Measurements from ENCODE around the gene ZNF142. TPM values are rescaled to one million over a fixed set of nuclear protein-coding genes. Genes with fewer than 3 reads are reported as not detected.
"Not testable (repeated sequence)": the region's sequence is repeated elsewhere in the genome, so short reads cannot be mapped to it uniquely, and the experiment has no call there.

The ZNF142 gene
- total and polyA plus RNA-seq, 5 donors from 2014 or later, result 5.6 to 48.8 (median 7.0) TPM

GRCh38 chr2:218687400-218688060, 28.1 kb upstream of the ZNF142 start:
- not testable (repeated sequence) for H3K9me3 Mint-ChIP-seq; H3K4me1 ChIP-seq (ENCODE audit: control insufficient read depth, insufficient read depth, low read length, poor library complexity, severe bottlenecking); H3K4me3 ChIP-seq (ENCODE audit: low read depth, low read length); H3K27me3 Mint-ChIP-seq; H3K27me3 ChIP-seq (ENCODE audit: control insufficient read depth, insufficient read depth, low read length); H3K4me1 Mint-ChIP-seq; H3K27ac ChIP-seq (ENCODE audit: insufficient read depth, low read length, poor library complexity, severe bottlenecking); H3K27ac Mint-ChIP-seq; H3K9me3 ChIP-seq (ENCODE audit: control insufficient read depth in 2 of 2, low read length in 2 of 2); H3K36me3 ChIP-seq (ENCODE audit: control insufficient read depth, insufficient read depth, low read length); H3K4me3 Mint-ChIP-seq
- H3K36me3 Mint-ChIP-seq, result peaks cover 30% of the 10 kb centered on the region
- ATAC-seq (ENCODE audit: low read depth in 2 of 2), result peak; percentile 64 to 71
- peak; percentile 6 to 62 (median 30) for DNase-seq

GRCh38 chr2:218680061-218680460, 20.6 kb upstream of the ZNF142 start:
- Mint-ChIP-seq H3K4me1 (no peaks in the 10 kb centered on the region), H3K27ac (no peak overlapping the region), H3K36me3 (peaks cover 10% of the 10 kb centered on the region), H3K4me3 (no peak overlapping the region), H3K27me3 (no peaks in the 10 kb centered on the region), H3K9me3 (no peaks in the 10 kb centered on the region)
- no peak overlapping the region for H3K27ac ChIP-seq (ENCODE audit: insufficient read depth, low read length, poor library complexity, severe bottlenecking)
- H3K36me3 ChIP-seq (ENCODE audit: control insufficient read depth, insufficient read depth, low read length), result no peaks in the 10 kb centered on the region
- ATAC-seq (ENCODE audit: low read depth in 2 of 2) (no peak), DNase-seq (no peak)
- H3K4me3 ChIP-seq (ENCODE audit: low read depth, low read length), result no peak overlapping the region
- no peaks in the 10 kb centered on the region for H3K4me1 ChIP-seq (ENCODE audit: control insufficient read depth, insufficient read depth, low read length, poor library complexity, severe bottlenecking)
- H3K9me3 ChIP-seq (ENCODE audit: control insufficient read depth in 2 of 2, low read length in 2 of 2), result no peaks in the 10 kb centered on the region
- H3K27me3 ChIP-seq (ENCODE audit: control insufficient read depth, insufficient read depth, low read length), result no peaks in the 10 kb centered on the region

DNA sequence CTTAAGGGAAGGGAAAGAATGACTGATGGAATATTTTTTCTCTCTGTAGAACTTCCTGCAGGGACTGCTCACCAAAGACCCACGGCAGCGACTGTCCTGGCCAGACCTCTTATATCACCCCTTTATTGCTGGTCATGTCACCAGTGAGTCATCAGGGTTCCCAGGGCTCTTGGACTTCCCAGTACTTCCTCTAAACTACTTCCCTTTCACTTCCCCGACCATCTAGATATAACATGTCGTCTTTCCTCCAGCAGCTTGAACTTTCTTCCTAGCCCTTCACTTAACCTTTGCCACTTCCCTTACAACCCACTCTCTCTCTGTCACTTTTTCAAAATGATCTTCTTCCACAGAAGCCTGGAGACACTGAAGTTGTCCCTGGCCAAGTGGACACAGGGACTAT, 19.7 kb upstream of the ZNF142 start:
- Histone ChIP-seq H3K27me3 (ENCODE audit: control insufficient read depth, insufficient read depth, low read length) (no peaks in the 10 kb centered on the region), H3K4me3 (ENCODE audit: low read depth, low read length) (no peak overlapping the region), H3K9me3 (ENCODE audit: control insufficient read depth in 2 of 2, low read length in 2 of 2) (no peaks in the 10 kb centered on the region), H3K36me3 (ENCODE audit: control insufficient read depth, insufficient read depth, low read length) (no peaks in the 10 kb centered on the region), H3K4me1 (ENCODE audit: control insufficient read depth, insufficient read depth, low read length, poor library complexity, severe bottlenecking) (no peaks in the 10 kb centered on the region), H3K27ac (ENCODE audit: insufficient read depth, low read length, poor library complexity, severe bottlenecking) (no peak overlapping the region)
- DNase-seq (no peak), ATAC-seq (ENCODE audit: low read depth in 2 of 2) (no peak)
- Mint-ChIP-seq H3K4me3 (peak overlapping the region in 2 of 4 donors; percentile 3 to 14), H3K27ac (no peak overlapping the region), H3K4me1 (no peaks in the 10 kb centered on the region), H3K36me3 (peaks cover 10% of the 10 kb centered on the region), H3K27me3 (no peaks in the 10 kb centered on the region), H3K9me3 (no peaks in the 10 kb centered on the region)

DNA sequence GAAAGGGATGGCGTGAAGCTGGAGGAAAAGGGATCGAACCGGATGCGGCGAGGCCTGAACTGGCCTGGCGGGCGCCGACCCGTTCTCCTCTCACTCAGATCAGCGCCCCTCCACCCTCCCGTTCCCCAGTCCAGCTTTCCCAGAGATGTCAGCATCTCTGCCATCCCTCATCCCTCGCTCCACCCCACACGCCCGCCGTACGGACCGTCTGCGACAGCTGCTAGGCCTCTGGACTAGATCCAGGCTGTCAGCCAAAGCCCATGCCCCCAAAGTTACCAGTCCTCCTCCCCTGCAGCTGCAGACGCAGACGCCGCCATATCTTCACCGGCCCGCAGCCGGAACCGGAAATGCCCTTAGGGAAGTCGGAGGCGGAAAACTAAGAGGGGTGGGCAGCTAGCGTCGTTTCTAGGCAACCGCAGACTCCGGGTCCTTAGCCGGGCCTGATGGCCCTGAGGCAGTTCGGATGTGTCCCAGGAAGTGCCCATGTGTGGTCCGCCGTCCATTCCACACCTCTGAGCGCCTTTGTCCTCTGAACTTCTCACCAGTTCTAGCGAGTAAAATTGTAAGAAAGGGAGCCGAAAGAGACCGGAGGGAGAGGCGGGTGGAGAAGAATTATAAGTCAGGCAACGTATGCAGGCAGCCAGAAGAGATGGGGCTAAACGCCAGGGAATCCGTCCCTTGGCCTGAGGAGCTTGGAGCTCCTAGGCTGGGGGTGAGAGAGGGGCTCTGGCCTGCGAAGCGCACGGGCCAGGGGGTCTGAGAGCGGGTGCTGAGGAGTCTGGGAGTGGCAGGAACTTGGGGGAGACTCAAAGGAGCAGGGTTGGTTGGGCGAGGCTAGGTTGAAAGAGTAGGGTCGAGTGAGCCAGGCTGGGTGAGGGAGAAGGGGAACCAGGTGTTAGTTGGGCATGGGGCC, 12.5 kb upstream of the ZNF142 start, which contains the start of the genes RNF25 and STK36:
TSS of gene RNF25 (minus strand) at position 349 of the 913 bp plus-strand sequence. CDS start at position 317, 32 bp downstream.
TSS of gene STK36 (plus strand) at position 433 of the 913 bp plus-strand sequence. CDS start 744 bp downstream, outside the sequence.
- peak; percentile 76 to 91 (median 82) for DNase-seq
- peak within 1 kb of the TSS; percentile 96 to 99 (median 98) for H3K4me3 Mint-ChIP-seq

DNA sequence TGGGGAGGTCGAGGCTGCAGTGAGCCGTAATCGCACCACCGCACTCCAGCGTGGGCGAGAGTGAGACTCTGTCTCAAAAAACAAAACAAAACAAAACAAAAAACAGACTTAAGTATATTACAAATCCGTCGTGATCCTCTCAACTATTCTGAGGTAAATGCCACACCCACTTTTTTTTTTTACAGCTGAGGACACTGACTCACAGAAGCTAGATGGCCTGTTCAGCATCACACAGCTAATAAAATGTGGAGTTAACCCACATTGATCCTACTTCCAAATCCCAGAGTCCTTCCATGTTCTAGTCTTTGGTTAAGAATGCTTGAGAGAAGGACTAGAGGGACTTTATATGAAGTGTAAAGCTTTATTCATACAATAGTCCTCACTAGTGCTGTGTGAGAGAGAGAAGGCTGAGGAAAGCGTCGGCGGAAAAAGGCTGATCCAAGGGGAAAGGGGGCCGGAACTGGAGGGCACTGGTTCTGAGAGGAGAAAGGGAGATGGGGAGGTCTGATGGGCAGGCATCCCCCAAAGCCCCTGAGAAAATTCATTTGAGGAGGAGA, 11.8 kb upstream of the ZNF142 start:
- H3K27ac Mint-ChIP-seq, result peak overlapping the region; percentile 96 to 98 (median 97)
- no peaks in the 10 kb centered on the region for H3K9me3 Mint-ChIP-seq
- H3K27me3 ChIP-seq (ENCODE audit: control insufficient read depth, insufficient read depth, low read length), result no peaks in the 10 kb centered on the region
- DNase-seq, result peak in 1 of 3 donors; percentile 7
- H3K4me1 Mint-ChIP-seq, result peaks cover 4 to 23% (median 16%) of the 10 kb centered on the region in 4 donors
- H3K9me3 ChIP-seq (ENCODE audit: control insufficient read depth in 2 of 2, low read length in 2 of 2), result no peaks in the 10 kb centered on the region
- ATAC-seq (ENCODE audit: low read depth in 2 of 2), result no peak
- H3K27ac ChIP-seq (ENCODE audit: insufficient read depth, low read length, poor library complexity, severe bottlenecking), result peak overlapping the region; percentile 79
- H3K4me1 ChIP-seq (ENCODE audit: control insufficient read depth, insufficient read depth, low read length, poor library complexity, severe bottlenecking), result peaks cover 17% of the 10 kb centered on the region
- peaks cover 7% of the 10 kb centered on the region for H3K36me3 Mint-ChIP-seq
- H3K36me3 ChIP-seq (ENCODE audit: control insufficient read depth, insufficient read depth, low read length), result peaks cover 21% of the 10 kb centered on the region
- H3K4me3 ChIP-seq (ENCODE audit: low read depth, low read length), result peak overlapping the region; percentile 90
- peak overlapping the region; percentile 96 to 99 (median 98) for H3K4me3 Mint-ChIP-seq
- H3K27me3 Mint-ChIP-seq, result no peaks in the 10 kb centered on the region

More for the DNA sequence above, 12.5 kb upstream of the ZNF142 start, which contains the start of the genes RNF25 and STK36:
- H3K36me3 Mint-ChIP-seq, result peaks cover 10% of the 10 kb centered on the region
- peaks cover 4 to 23% (median 16%) of the 10 kb centered on the region in 4 donors for H3K4me1 Mint-ChIP-seq
- H3K27me3 Mint-ChIP-seq, result no peaks in the 10 kb centered on the region
- no peaks in the 10 kb centered on the region for H3K9me3 Mint-ChIP-seq
- Histone ChIP-seq H3K27me3 (ENCODE audit: control insufficient read depth, insufficient read depth, low read length) (no peaks in the 10 kb centered on the region), H3K36me3 (ENCODE audit: control insufficient read depth, insufficient read depth, low read length) (peaks cover 16% of the 10 kb centered on the region), H3K27ac (ENCODE audit: insufficient read depth, low read length, poor library complexity, severe bottlenecking) (peak within 1 kb of the TSS; percentile 79), H3K9me3 (ENCODE audit: control insufficient read depth in 2 of 2, low read length in 2 of 2) (no peaks in the 10 kb centered on the region), H3K4me1 (ENCODE audit: control insufficient read depth, insufficient read depth, low read length, poor library complexity, severe bottlenecking) (peaks cover 17% of the 10 kb centered on the region), H3K4me3 (ENCODE audit: low read depth, low read length) (peak within 1 kb of the TSS; percentile 90)
- peak; percentile 94 to 95 for ATAC-seq (ENCODE audit: low read depth in 2 of 2)
- H3K27ac Mint-ChIP-seq, result peak within 1 kb of the TSS; percentile 96 to 98 (median 98)

GRCh38 chr2:218664653-218665052, 5.2 kb upstream of the ZNF142 start:
- no peaks in the 10 kb centered on the region for H3K27me3 Mint-ChIP-seq
- no peak overlapping the region for H3K4me3 ChIP-seq (ENCODE audit: low read depth, low read length)
- peaks cover 39% of the 10 kb centered on the region for H3K36me3 Mint-ChIP-seq
- H3K27ac Mint-ChIP-seq, result no peak overlapping the region
- peaks cover 6% of the 10 kb centered on the region for H3K4me1 ChIP-seq (ENCODE audit: control insufficient read depth, insufficient read depth, low read length, poor library complexity, severe bottlenecking)
- H3K9me3 ChIP-seq (ENCODE audit: control insufficient read depth in 2 of 2, low read length in 2 of 2), result no peaks in the 10 kb centered on the region
- peaks cover 8 to 11% (median 10%) of the 10 kb centered on the region in 4 donors for H3K4me1 Mint-ChIP-seq
- H3K9me3 Mint-ChIP-seq, result no peaks in the 10 kb centered on the region
- H3K27me3 ChIP-seq (ENCODE audit: control insufficient read depth, insufficient read depth, low read length), result no peaks in the 10 kb centered on the region
- no peak for DNase-seq
- no peak for ATAC-seq (ENCODE audit: low read depth in 2 of 2)
- H3K27ac ChIP-seq (ENCODE audit: insufficient read depth, low read length, poor library complexity, severe bottlenecking), result no peak overlapping the region
- H3K4me3 Mint-ChIP-seq, result peak overlapping the region in 1 of 4 donors; percentile 60
- peaks cover 64% of the 10 kb centered on the region for H3K36me3 ChIP-seq (ENCODE audit: control insufficient read depth, insufficient read depth, low read length)

DNA sequence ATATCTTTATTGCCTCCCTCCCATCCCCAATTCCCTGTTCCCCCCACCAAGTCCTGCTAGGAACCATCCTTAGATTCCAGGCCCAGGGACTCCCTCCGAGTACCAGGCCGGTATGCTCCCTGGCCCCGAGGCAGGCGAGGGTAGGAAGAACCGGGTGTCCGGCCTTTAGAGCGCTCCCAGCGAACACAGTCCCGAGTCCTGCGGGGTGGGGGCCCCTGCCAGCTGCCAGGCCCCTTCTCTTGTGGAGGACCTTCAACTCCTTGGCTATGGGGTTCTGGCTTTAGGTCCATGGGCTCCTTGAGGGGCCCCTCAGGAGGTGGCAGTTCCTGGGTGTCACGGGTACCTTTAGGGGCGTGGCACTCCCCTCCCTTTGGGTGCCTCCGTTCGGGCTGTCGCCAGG, 4.5 kb upstream of the ZNF142 start:
- Histone ChIP-seq H3K4me1 (ENCODE audit: control insufficient read depth, insufficient read depth, low read length, poor library complexity, severe bottlenecking) (peaks cover 9% of the 10 kb centered on the region), H3K4me3 (ENCODE audit: low read depth, low read length) (no peak overlapping the region), H3K9me3 (ENCODE audit: control insufficient read depth in 2 of 2, low read length in 2 of 2) (no peaks in the 10 kb centered on the region), H3K36me3 (ENCODE audit: control insufficient read depth, insufficient read depth, low read length) (peaks cover 64% of the 10 kb centered on the region), H3K27ac (ENCODE audit: insufficient read depth, low read length, poor library complexity, severe bottlenecking) (no peak overlapping the region), H3K27me3 (ENCODE audit: control insufficient read depth, insufficient read depth, low read length) (no peaks in the 10 kb centered on the region)
- Mint-ChIP-seq H3K36me3 (peaks cover 42% of the 10 kb centered on the region), H3K9me3 (no peaks in the 10 kb centered on the region), H3K27ac (no peak overlapping the region), H3K27me3 (no peaks in the 10 kb centered on the region), H3K4me3 (peak overlapping the region in 1 of 4 donors; percentile 60), H3K4me1 (peaks cover 9 to 17% (median 12%) of the 10 kb centered on the region in 4 donors)
- ATAC-seq (ENCODE audit: low read depth in 2 of 2), result no peak
- DNase-seq, result no peak
